ENCODE measurements around the gene AKAP8L. TPM values are rescaled to one million over a fixed set of nuclear protein-coding genes. Genes with fewer than 3 reads are reported as not detected.

Gene AKAP8L
- total and polyA plus RNA-seq, 4 donors = 16.4 to 67.1 (median 42.9) TPM

DNA sequence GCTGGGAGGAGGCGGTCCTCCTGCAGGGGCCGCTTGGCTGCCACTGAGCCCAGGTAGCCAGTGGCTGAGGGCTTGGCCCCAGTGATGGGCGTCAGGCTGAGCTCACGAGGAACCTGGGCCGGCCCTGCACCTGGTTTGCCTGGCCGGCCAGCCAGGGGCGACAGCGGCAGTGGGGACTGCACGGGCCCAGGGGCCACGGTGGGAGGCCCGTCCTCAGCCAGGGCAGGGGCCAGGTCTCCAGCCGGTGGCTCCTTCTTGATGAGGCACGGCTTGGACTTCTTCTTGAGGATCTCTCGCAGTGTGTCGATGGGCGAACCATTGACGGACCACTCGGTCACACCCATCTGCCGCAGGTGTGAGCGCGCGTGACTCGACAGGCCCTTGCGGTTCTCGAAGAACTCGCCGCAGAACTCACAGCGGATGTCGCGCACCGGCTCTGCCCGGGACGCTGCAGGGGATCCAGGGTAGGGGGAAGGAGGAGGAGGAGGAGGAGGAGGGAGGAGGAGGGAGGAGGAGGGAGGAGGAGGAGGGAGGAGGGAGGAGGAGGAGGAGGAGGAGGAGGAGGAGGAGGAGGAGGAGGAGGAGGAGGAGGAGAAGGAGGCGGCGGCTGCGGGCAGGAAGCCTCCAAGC lies 6.6 kb upstream of the AKAP8L start:
- H3K27me3 ChIP-seq (ENCODE audit: control insufficient read depth in 4 of 4, insufficient read depth in 4 of 4, low read length in 3 of 4) = no peaks in the 10 kb centered on the region
- 96% methylated on average over 36 of the region's 36 CpGs for WGBS
- TF ChIP-seq JUND (IDR thresholded peaks at IDR 0.05) (no peak), RAD21 (IDR thresholded peaks at IDR 0.05) (no peak), ZBTB33 (IDR thresholded peaks at IDR 0.05) (no peak), FOXA1 (IDR thresholded peaks at IDR 0.05) (no peak), RXRA (IDR thresholded peaks at IDR 0.05) (no peak), HNF4G (IDR thresholded peaks at IDR 0.05) (no peak), NR2F2 (IDR thresholded peaks at IDR 0.05) (no peak), YY1 (IDR thresholded peaks at IDR 0.05) (no peak), EGR1 (IDR thresholded peaks at IDR 0.05; ENCODE audit: low read depth in 2 of 2) (no peak), TAF1 (conservative IDR thresholded peaks at IDR 0.05) (no peak), CTCF (IDR thresholded peaks at IDR 0.05; ENCODE audit: low read depth, low read length, missing input control) (no peak), HNF4A (conservative IDR thresholded peaks at IDR 0.05) (no peak), GABPA (IDR thresholded peaks at IDR 0.05 in 1 of 2, conservative IDR thresholded peaks at IDR 0.05 in 1 of 2) (no peak), FOXA2 (IDR thresholded peaks at IDR 0.05) (no peak), SP1 (IDR thresholded peaks at IDR 0.05) (no peak)
- TF ChIP-seq, protein P1, sequence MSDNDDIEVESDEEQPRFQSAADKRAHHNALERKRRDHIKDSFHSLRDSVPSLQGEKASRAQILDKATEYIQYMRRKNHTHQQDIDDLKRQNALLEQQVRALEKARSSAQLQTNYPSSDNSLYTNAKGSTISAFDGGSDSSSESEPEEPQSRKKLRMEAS (IDR thresholded peaks at IDR 0.05) = no peak
- TF ChIP-seq, protein P2, sequence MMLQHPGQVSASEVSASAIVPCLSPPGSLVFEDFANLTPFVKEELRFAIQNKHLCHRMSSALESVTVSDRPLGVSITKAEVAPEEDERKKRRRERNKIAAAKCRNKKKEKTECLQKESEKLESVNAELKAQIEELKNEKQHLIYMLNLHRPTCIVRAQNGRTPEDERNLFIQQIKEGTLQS (IDR thresholded peaks at IDR 0.05) = no peak
- TF ChIP-seq, protein P3, sequence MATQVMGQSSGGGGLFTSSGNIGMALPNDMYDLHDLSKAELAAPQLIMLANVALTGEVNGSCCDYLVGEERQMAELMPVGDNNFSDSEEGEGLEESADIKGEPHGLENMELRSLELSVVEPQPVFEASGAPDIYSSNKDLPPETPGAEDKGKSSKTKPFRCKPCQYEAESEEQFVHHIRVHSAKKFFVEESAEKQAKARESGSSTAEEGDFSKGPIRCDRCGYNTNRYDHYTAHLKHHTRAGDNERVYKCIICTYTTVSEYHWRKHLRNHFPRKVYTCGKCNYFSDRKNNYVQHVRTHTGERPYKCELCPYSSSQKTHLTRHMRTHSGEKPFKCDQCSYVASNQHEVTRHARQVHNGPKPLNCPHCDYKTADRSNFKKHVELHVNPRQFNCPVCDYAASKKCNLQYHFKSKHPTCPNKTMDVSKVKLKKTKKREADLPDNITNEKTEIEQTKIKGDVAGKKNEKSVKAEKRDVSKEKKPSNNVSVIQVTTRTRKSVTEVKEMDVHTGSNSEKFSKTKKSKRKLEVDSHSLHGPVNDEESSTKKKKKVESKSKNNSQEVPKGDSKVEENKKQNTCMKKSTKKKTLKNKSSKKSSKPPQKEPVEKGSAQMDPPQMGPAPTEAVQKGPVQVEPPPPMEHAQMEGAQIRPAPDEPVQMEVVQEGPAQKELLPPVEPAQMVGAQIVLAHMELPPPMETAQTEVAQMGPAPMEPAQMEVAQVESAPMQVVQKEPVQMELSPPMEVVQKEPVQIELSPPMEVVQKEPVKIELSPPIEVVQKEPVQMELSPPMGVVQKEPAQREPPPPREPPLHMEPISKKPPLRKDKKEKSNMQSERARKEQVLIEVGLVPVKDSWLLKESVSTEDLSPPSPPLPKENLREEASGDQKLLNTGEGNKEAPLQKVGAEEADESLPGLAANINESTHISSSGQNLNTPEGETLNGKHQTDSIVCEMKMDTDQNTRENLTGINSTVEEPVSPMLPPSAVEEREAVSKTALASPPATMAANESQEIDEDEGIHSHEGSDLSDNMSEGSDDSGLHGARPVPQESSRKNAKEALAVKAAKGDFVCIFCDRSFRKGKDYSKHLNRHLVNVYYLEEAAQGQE (IDR thresholded peaks at IDR 0.05) = no peak
- H3K9me3 ChIP-seq (ENCODE audit: control insufficient read depth in 4 of 4, low read length in 3 of 4) = no peaks in the 10 kb centered on the region
- peaks cover 8 to 42% (median 14%) of the 10 kb centered on the region in 4 donors for H3K36me3 ChIP-seq (ENCODE audit: control insufficient read depth in 4 of 4, insufficient read depth in 3 of 4, low read depth in 1 of 4, low read length in 3 of 4)
- DNase-seq (ENCODE audit: low spot score) = no peak
- no peak overlapping the region for H3K9ac ChIP-seq (ENCODE audit: low read depth in 1 of 2, low read length in 2 of 2)
- peaks cover 16 to 46% (median 42%) of the 10 kb centered on the region in 4 donors for H3K4me1 ChIP-seq (ENCODE audit: control insufficient read depth in 4 of 4, insufficient read depth in 4 of 4, low read length in 3 of 4)
- H3K27ac ChIP-seq (ENCODE audit: low read depth in 1 of 2, low read length in 2 of 2) = no peak overlapping the region
- H3K4me3 ChIP-seq (ENCODE audit: low read depth in 1 of 3, low read length in 3 of 3) = no peak overlapping the region
